OCI-LY3 (cell line): ENCODE data around the gene PIK3R2.

Experiments used
- H2AFZ ChIP-seq: fragments of 200-600, 300-600 bp; shearing (Covaris generic); 2 replicates; pipeline ENCODE4 v1.6.0; 2014; ENCODE audit warnings: antibody characterized with exemption, low read depth, low read length
- H3K27ac ChIP-seq: fragments of 200-600, 300-600 bp; sonication (generic); 2 replicates; pipeline ENCODE4 v1.5.1; 2014; ENCODE audit warnings: mild to moderate bottlenecking, low read length, moderate library complexity, mixed read lengths
- H3K27me3 ChIP-seq: fragments of 200-600, 300-600 bp; sonication (generic); 2 replicates; pipeline ENCODE4 v1.6.1; 2014; ENCODE audit warnings: low read depth, low read length, mixed read lengths
- H3K36me3 ChIP-seq: fragments of 200-600, 300-600 bp; sonication (generic); replicated peaks from 2 replicates; pipeline ENCODE3; 2014; ENCODE audit warnings: low read depth, low read length, mixed read lengths
- H3K4me1 ChIP-seq: fragments of 300-600, 200-600 bp; sonication (generic); 2 replicates; pipeline ENCODE4 v1.6.1; 2014; ENCODE audit warnings: low read length, mixed read lengths
- H3K4me2 ChIP-seq: fragments of 200-600, 300-600 bp; sonication (generic); 2 replicates; pipeline ENCODE4 v1.6.1; 2014; ENCODE audit warnings: low read length, mixed read lengths
- H3K4me3 ChIP-seq: fragments of 300-600, 200-600 bp; sonication (generic); 2 replicates; pipeline ENCODE4 v1.5.1; 2014; ENCODE audit warnings: antibody characterized with exemption, mild to moderate bottlenecking, low read length, moderate library complexity
- H3K79me2 ChIP-seq: fragments of 300-600, 200-600 bp; shearing (Covaris generic); 2 replicates; pipeline ENCODE4 v1.6.1; 2014; ENCODE audit warnings: mild to moderate bottlenecking, low read length, mixed read lengths
- H3K9ac ChIP-seq: fragments of 300-600, 200-600 bp; shearing (Covaris generic); 2 replicates; pipeline ENCODE4 v1.6.0; 2014; ENCODE audit warnings: mild to moderate bottlenecking, low read length, moderate library complexity
- H3K9me3 ChIP-seq: fragments of 200-600, 300-600 bp; shearing (Covaris generic); 2 replicates; pipeline ENCODE4 v1.6.1; 2014; ENCODE audit warnings: low read length, mixed read lengths; ENCODE audit not compliant: insufficient read depth
- H4K20me1 ChIP-seq: fragments of 200-600, 300-600 bp; sonication (generic); 2 replicates; pipeline ENCODE4 v1.6.1; 2016; ENCODE audit warnings: low read length, mixed read lengths; ENCODE audit not compliant: insufficient read depth
- CTCF ChIP-seq: fragments of 200-600, 300-600 bp; sonication (generic); IDR thresholded peaks from 2 replicates; pipeline ENCODE4 v1.5.1; 2014; ENCODE audit warnings: antibody characterized with exemption, low read length, low read depth
- EZH2phosphoT487 ChIP-seq: fragments of 200-600 bp; shearing (Covaris generic); IDR thresholded peaks from 2 replicates; pipeline ENCODE4 v1.6.1; 2018; ENCODE audit warnings: antibody characterized with exemption, mixed run types, low read depth

Gene PIK3R2

GRCh38 chr19:18183529-18183928 lies 30.6 kb downstream of the PIK3R2 start:
- Histone ChIP-seq H4K20me1 (no peaks in the 10 kb centered on the region), H3K4me1 (peaks cover 4% of the 10 kb centered on the region; the same call in 1 of the 2 replicates), H3K4me3 (no peak overlapping the region), H2AFZ (no peak overlapping the region), H3K36me3 (peaks cover 8% of the 10 kb centered on the region), H3K9me3 (no peaks in the 10 kb centered on the region), H3K4me2 (no peak overlapping the region), H3K27me3 (no peaks in the 10 kb centered on the region), H3K27ac (no peak overlapping the region), H3K79me2 (no peaks in the 10 kb centered on the region), H3K9ac (no peak overlapping the region)
- TF ChIP-seq CTCF, result no peak
- no peak for TF ChIP-seq EZH2phosphoT487

- Histone ChIP-seq H2AFZ (no peak overlapping the region), H3K4me1 (peaks cover 3% of the 10 kb centered on the region; the same call in 1 of the 2 replicates), H3K9me3 (no peaks in the 10 kb centered on the region), H3K4me2 (no peak overlapping the region), H3K27me3 (no peaks in the 10 kb centered on the region), H3K27ac (no peak overlapping the region), H3K9ac (no peak overlapping the region), H3K79me2 (no peaks in the 10 kb centered on the region), H3K36me3 (peaks cover 2% of the 10 kb centered on the region), H3K4me3 (no peak overlapping the region), H4K20me1 (no peaks in the 10 kb centered on the region)
- TF ChIP-seq EZH2phosphoT487 (no peak), CTCF (no peak)
Measured at GRCh38 chr19:18185538-18185937, 32.6 kb downstream of the PIK3R2 start.

GRCh38 chr19:18190278-18190677 lies 37.3 kb downstream of the PIK3R2 start:
- Histone ChIP-seq H3K9ac (no peak overlapping the region), H3K36me3 (no peaks in the 10 kb centered on the region)

GRCh38 chr19:18191640-18192062 lies 38.7 kb downstream of the PIK3R2 start:
- Histone ChIP-seq H3K4me3 (peak overlapping the region; percentile 78), H3K9ac (peak overlapping the region; percentile 21; the same call in 1 of the 2 replicates), H3K9me3 (no peaks in the 10 kb centered on the region), H3K4me1 (peaks cover 20% of the 10 kb centered on the region), H3K27me3 (no peaks in the 10 kb centered on the region), H3K4me2 (peak overlapping the region; percentile 82), H2AFZ (peak overlapping the region; percentile 29; the same call in 1 of the 2 replicates), H3K27ac (peak overlapping the region; percentile 87), H4K20me1 (no peaks in the 10 kb centered on the region; the same call in 1 of the 2 replicates), H3K79me2 (peaks cover 12% of the 10 kb centered on the region), H3K36me3 (no peaks in the 10 kb centered on the region)
- no peak for TF ChIP-seq EZH2phosphoT487
- no peak for TF ChIP-seq CTCF

More at GRCh38 chr19:18190278-18190677, 37.3 kb downstream of the PIK3R2 start:
- Histone ChIP-seq H3K27ac (no peak overlapping the region), H3K27me3 (no peaks in the 10 kb centered on the region), H3K4me1 (peaks cover 20% of the 10 kb centered on the region), H3K4me3 (no peak overlapping the region), H2AFZ (no peak overlapping the region), H4K20me1 (no peaks in the 10 kb centered on the region; the same call in 1 of the 2 replicates), H3K79me2 (peaks cover 12% of the 10 kb centered on the region), H3K9me3 (no peaks in the 10 kb centered on the region), H3K4me2 (no peak overlapping the region)
- no peak for TF ChIP-seq CTCF
- no peak for TF ChIP-seq EZH2phosphoT487
